ENCODE results near the gene INPP5A. TPM values are rescaled to one million over a fixed set of nuclear protein-coding genes. Genes with fewer than 3 reads are reported as not detected.

Gene INPP5A
- total and polyA plus RNA-seq, 2 donors (not counting 1 experiment from before 2014, with no cell fraction given) = 9.3 to 87.8 TPM

- no peaks in the 10 kb centered on the region for H3K79me2 ChIP-seq (ENCODE audit: control insufficient read depth, insufficient read depth, low read length)
- no peaks in the 10 kb centered on the region for H3K27me3 Mint-ChIP-seq
- H3K27ac Mint-ChIP-seq = no peak overlapping the region
- ChIA-PET CTCF (no interaction called here), POLR2A (no interaction called here)
- no peaks in the 10 kb centered on the region for H3K36me3 ChIP-seq (replicated peaks in 1 of 2; ENCODE audit: control extremely low read depth in 1 of 2, control insufficient read depth in 1 of 2, extremely low read depth in 1 of 2, insufficient read depth in 2 of 2, low read length in 1 of 2)
- WGBS (ENCODE audit: insufficient coverage) = 96% methylated on average over 32 of the region's 36 CpGs
- no peak overlapping the region for H2AFZ ChIP-seq (ENCODE audit: insufficient read depth, low read depth, low read length, poor library complexity, severe bottlenecking)
- no peaks in the 10 kb centered on the region for H3K9me3 Mint-ChIP-seq (ENCODE audit: insufficient read depth)
- no peak overlapping the region for H3K4me3 Mint-ChIP-seq
- H3K27me3 ChIP-seq (replicated peaks in 1 of 4; ENCODE audit: control extremely low read depth in 1 of 4, control insufficient read depth in 3 of 4, insufficient read depth in 4 of 4, low read length in 3 of 4) = no peaks in the 10 kb centered on the region
- ATAC-seq (ENCODE audit: low read depth) = no peak
- no peak overlapping the region for H3K4me3 ChIP-seq (ENCODE audit: control extremely low read depth in 1 of 5, extremely low read depth in 1 of 5, insufficient read depth in 1 of 5, low read depth in 2 of 5, low read length in 4 of 5)
- H3K9ac ChIP-seq (ENCODE audit: low read length) = no peak overlapping the region
- H3K4me1 Mint-ChIP-seq = no peaks in the 10 kb centered on the region
- H3K9me3 ChIP-seq (ENCODE audit: control extremely low read depth in 1 of 3, control insufficient read depth in 2 of 3, insufficient read depth in 1 of 3, low read length in 2 of 3) = peaks cover 0 to 23% (median 0%) of the 10 kb centered on the region in 3 donors
- no peaks in the 10 kb centered on the region for H3K4me1 ChIP-seq (ENCODE audit: control insufficient read depth in 2 of 2, insufficient read depth in 2 of 2, low read length in 2 of 2)
- no peak overlapping the region for H3K4me2 ChIP-seq (replicated peaks; ENCODE audit: low read depth, low read length, poor library complexity, severe bottlenecking)
- DNase-seq = no peak
- intact Hi-C loops (cut with micrococcal nuclease) = no loop called here
- no peak overlapping the region for H3K27ac ChIP-seq (ENCODE audit: low read length in 2 of 2)
- H4K20me1 ChIP-seq (ENCODE audit: control insufficient read depth, insufficient read depth, low read length, poor library complexity, severe bottlenecking) = no peaks in the 10 kb centered on the region
- TF ChIP-seq CTCF (IDR thresholded peaks at IDR 0.05) (no peak), EZH2 (IDR thresholded peaks at IDR 0.05; ENCODE audit: borderline replicate concordance, insufficient read depth, low read depth, low read length, poor library complexity, severe bottlenecking) (no peak)
Measured at GRCh38 chr10:132826524-132827422, 289.2 kb downstream of the INPP5A start.

GRCh38 chr10:132827423-132827789, 289.8 kb downstream of the INPP5A start:
- Histone ChIP-seq H3K36me3 (replicated peaks in 1 of 2; ENCODE audit: control extremely low read depth in 1 of 2, control insufficient read depth in 1 of 2, extremely low read depth in 1 of 2, insufficient read depth in 2 of 2, low read length in 1 of 2) (no peaks in the 10 kb centered on the region), H2AFZ (ENCODE audit: insufficient read depth, low read depth, low read length, poor library complexity, severe bottlenecking) (no peak overlapping the region), H3K4me2 (replicated peaks; ENCODE audit: low read depth, low read length, poor library complexity, severe bottlenecking) (no peak overlapping the region), H3K79me2 (ENCODE audit: control insufficient read depth, insufficient read depth, low read length) (no peaks in the 10 kb centered on the region), H3K9ac (ENCODE audit: low read length) (no peak overlapping the region), H3K4me1 (ENCODE audit: control insufficient read depth in 2 of 2, insufficient read depth in 2 of 2, low read length in 2 of 2) (no peaks in the 10 kb centered on the region), H3K9me3 (ENCODE audit: control extremely low read depth in 1 of 3, control insufficient read depth in 2 of 3, insufficient read depth in 1 of 3, low read length in 2 of 3) (peaks cover 0 to 17% (median 0%) of the 10 kb centered on the region in 3 donors), H4K20me1 (ENCODE audit: control insufficient read depth, insufficient read depth, low read length, poor library complexity, severe bottlenecking) (no peaks in the 10 kb centered on the region), H3K27me3 (replicated peaks in 1 of 4; ENCODE audit: control extremely low read depth in 1 of 4, control insufficient read depth in 3 of 4, insufficient read depth in 4 of 4, low read length in 3 of 4) (no peaks in the 10 kb centered on the region), H3K27ac (ENCODE audit: low read length in 2 of 2) (no peak overlapping the region), H3K4me3 (ENCODE audit: control extremely low read depth in 1 of 5, extremely low read depth in 1 of 5, insufficient read depth in 1 of 5, low read depth in 2 of 5, low read length in 4 of 5) (no peak overlapping the region)
- ChIA-PET CTCF (no interaction called here), POLR2A (no interaction called here)
- H3K9me3 Mint-ChIP-seq (ENCODE audit: insufficient read depth) = no peaks in the 10 kb centered on the region
- WGBS (ENCODE audit: insufficient coverage) = 84% methylated on average over 11 of the region's 13 CpGs
- no peak overlapping the region for H3K4me3 Mint-ChIP-seq
- H3K27ac Mint-ChIP-seq = no peak overlapping the region
- intact Hi-C loops (cut with micrococcal nuclease) = no loop called here
- no peak for DNase-seq
- TF ChIP-seq EZH2 (IDR thresholded peaks at IDR 0.05; ENCODE audit: borderline replicate concordance, insufficient read depth, low read depth, low read length, poor library complexity, severe bottlenecking) = no peak
- no peak for TF ChIP-seq CTCF (IDR thresholded peaks at IDR 0.05)
- H3K4me1 Mint-ChIP-seq = no peaks in the 10 kb centered on the region
- ATAC-seq (ENCODE audit: low read depth) = no peak
- no peaks in the 10 kb centered on the region for H3K27me3 Mint-ChIP-seq
